ENCODE measurements around the gene TTC28. TPM values are rescaled to one million over a fixed set of nuclear protein-coding genes. Genes with fewer than 3 reads are reported as not detected.

The TTC28 gene
- total RNA-seq, 2 donors from 2014 or later: 4.2 to 5.4 TPM

DNA sequence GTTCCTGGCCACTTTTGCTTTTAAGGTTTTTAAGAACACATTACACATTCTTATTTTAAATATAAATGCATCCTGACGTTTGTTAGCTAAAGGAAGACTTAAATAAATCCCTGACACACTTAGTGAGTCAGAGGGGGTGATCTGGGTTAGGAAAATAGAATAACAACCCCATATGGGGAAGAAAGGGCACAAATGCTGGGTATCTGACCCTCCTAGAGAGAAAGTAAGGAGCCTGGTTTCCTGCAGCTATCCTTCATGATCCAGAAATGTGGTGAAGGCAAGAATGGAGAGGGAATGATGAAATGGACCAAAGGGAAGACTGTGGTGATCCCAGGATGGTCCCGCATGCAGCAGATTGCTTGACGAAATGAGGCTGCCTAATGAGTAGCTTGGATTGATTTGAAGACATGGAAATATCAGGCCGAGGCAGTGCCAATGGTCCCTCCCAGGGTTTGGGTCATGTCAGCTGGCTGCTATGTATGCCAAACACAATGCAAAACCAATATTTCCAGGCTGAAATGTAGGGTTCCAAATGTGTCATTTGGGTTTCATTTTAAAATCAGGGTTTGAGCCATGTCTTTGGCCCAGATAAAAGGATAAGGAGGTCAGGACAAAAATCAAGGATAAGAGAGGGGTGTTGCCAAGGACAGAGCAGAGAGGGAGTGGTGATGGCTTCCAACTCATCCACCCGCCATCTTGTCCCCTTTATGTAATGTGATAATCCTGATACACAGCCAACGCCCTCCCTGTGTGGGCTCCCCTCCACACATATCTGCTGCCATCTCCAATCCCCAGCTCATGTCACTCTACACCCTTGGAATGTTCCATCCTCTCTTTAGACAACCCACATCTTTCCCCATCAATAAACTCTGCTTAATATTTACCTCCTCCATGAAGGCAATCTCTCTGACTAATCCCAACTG is 625.5 kb downstream of the TTC28 start:
- no peaks in the 10 kb centered on the region for H3K9me3 Mint-ChIP-seq
- H3K27me3 Mint-ChIP-seq (ENCODE audit: low read depth): no peaks in the 10 kb centered on the region
- H3K27ac Mint-ChIP-seq: no peak overlapping the region
- H3K36me3 Mint-ChIP-seq (ENCODE audit: insufficient read depth in 2 of 2): no peaks in the 10 kb centered on the region
- no peak overlapping the region for H3K4me3 Mint-ChIP-seq
- no peak for DNase-seq
- H3K4me1 Mint-ChIP-seq (ENCODE audit: low read depth): no peaks in the 10 kb centered on the region
- no peak for ATAC-seq (replicated peaks in 1 of 2)

GRCh38 chr22:28052825-28053269 is 626.8 kb downstream of the TTC28 start:
- ATAC-seq (replicated peaks in 1 of 2) (no peak), DNase-seq (no peak)
- Mint-ChIP-seq H3K27ac (no peak overlapping the region), H3K4me3 (no peak overlapping the region), H3K27me3 (ENCODE audit: low read depth) (no peaks in the 10 kb centered on the region), H3K4me1 (ENCODE audit: low read depth) (no peaks in the 10 kb centered on the region), H3K9me3 (no peaks in the 10 kb centered on the region), H3K36me3 (ENCODE audit: insufficient read depth in 2 of 2) (no peaks in the 10 kb centered on the region)

DNA sequence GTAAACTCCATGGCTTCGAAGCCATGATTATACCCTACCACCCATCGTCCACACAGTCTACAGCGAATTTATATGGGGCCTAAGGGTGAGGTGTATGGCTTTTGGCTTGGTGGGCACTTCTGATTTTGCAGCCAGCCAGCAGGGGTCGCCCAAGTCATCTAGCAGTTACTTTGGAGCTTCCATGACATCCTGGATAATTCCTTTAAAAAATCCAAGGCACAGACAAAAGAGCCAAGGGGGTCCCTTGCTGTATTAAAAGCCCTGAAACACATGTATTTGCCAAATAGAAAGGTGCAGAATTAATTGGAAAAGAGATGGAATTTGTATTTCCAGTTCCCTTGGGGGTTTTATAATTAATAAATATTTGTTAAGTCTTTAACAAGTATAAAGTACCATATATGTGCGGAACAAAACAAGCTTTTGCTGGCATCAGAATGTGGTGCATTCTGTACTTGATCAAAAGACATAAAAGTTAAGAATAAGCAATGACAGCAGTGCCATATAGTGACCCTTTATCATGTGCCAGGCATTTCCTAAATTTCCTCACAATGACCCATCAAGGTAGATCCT is 627.8 kb downstream of the TTC28 start:
- ATAC-seq (replicated peaks in 1 of 2): no peak
- Mint-ChIP-seq H3K9me3 (no peaks in the 10 kb centered on the region), H3K27ac (no peak overlapping the region), H3K27me3 (ENCODE audit: low read depth) (no peaks in the 10 kb centered on the region), H3K36me3 (ENCODE audit: insufficient read depth in 2 of 2) (no peaks in the 10 kb centered on the region), H3K4me1 (ENCODE audit: low read depth) (no peaks in the 10 kb centered on the region), H3K4me3 (no peak overlapping the region)
- peak; percentile 31 to 38 for DNase-seq

DNA sequence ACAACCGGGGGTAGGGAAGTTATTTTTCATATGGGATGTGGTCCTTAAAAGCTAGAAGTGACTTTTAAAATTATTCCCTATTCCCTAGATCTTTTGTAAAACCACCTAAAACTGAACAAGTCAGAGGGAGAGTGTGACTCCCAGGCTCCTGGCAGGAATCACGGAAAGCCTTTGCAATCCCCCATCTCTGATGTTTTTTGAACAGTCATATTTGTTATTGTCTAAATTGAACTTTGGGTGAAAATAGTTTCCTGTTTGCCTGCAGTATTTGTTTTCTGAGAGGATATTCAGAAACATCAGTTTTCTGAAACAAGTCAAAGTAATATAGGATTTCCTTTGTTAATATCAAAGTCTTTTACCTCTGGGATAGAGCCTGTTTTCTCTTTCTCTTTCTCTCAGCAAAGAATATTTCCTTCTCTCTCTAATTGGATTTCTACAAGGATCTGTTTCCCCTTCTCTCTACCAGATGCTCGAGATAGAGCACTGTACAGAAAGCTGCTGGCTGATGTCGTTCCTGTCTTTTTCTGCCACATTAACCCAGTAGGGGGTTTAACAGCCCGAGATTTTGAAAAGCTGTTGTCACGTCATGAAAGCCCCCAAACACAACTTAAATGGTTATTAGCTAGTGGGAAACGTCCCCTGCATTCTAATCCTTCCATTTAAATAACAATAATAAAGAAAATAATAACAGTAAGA is 628.4 kb downstream of the TTC28 start:
- ATAC-seq (replicated peaks in 1 of 2) (no peak), DNase-seq (no peak)
- no peaks in the 10 kb centered on the region for H3K27me3 Mint-ChIP-seq (ENCODE audit: low read depth)
- H3K4me3 Mint-ChIP-seq: no peak overlapping the region
- H3K4me1 Mint-ChIP-seq (ENCODE audit: low read depth): no peaks in the 10 kb centered on the region
- no peaks in the 10 kb centered on the region for H3K36me3 Mint-ChIP-seq (ENCODE audit: insufficient read depth in 2 of 2)
- no peaks in the 10 kb centered on the region for H3K9me3 Mint-ChIP-seq
- H3K27ac Mint-ChIP-seq: no peak overlapping the region

DNA sequence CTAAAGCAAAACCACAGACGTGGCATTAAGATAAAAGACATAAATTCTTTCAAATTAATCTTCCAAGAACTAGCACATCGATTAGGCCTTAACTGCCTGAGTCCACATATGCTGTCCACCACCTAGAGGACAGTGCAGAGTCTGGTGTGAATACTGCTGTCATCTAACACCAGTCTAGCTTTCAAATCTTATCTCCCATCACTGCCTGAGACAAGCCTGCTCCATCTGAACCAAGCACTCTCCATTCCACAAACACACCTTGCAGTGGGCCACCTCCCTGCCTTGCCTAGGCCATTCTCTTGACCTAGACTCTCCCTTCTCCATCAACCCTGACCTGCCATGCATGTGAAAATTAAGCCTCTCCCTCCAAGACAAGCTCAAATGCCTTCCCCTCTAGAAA is 631.1 kb downstream of the TTC28 start:
- DNase-seq (no peak), ATAC-seq (replicated peaks in 1 of 2) (no peak)
- Mint-ChIP-seq H3K9me3 (no peaks in the 10 kb centered on the region), H3K4me3 (no peak overlapping the region), H3K4me1 (ENCODE audit: low read depth) (no peaks in the 10 kb centered on the region), H3K27me3 (ENCODE audit: low read depth) (no peaks in the 10 kb centered on the region), H3K36me3 (ENCODE audit: insufficient read depth in 2 of 2) (no peaks in the 10 kb centered on the region), H3K27ac (no peak overlapping the region)

DNA sequence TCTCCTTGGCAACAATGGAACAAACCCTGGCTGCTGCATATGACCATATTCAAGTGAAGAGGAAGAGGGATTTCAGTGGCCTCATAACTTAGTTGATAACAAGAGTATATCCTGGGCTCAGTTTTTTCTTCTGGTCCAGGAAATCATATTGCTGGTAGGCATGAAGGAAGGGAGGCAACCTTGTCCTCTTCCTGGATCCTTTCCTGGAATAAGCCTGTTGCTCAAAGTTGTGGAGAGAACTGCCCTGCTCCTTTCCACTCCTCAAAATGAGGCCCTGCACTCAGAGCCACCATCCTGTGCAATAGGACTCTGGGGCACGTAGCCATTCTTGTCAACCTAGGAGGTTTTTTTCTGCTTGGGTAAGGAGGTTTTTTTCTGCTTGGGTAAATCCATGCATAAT is 631.9 kb downstream of the TTC28 start:
- Mint-ChIP-seq H3K4me3 (no peak overlapping the region), H3K9me3 (no peaks in the 10 kb centered on the region), H3K36me3 (ENCODE audit: insufficient read depth in 2 of 2) (no peaks in the 10 kb centered on the region), H3K27me3 (ENCODE audit: low read depth) (no peaks in the 10 kb centered on the region), H3K4me1 (ENCODE audit: low read depth) (no peaks in the 10 kb centered on the region), H3K27ac (no peak overlapping the region)
- ATAC-seq (replicated peaks in 1 of 2) (no peak), DNase-seq (no peak)

DNA sequence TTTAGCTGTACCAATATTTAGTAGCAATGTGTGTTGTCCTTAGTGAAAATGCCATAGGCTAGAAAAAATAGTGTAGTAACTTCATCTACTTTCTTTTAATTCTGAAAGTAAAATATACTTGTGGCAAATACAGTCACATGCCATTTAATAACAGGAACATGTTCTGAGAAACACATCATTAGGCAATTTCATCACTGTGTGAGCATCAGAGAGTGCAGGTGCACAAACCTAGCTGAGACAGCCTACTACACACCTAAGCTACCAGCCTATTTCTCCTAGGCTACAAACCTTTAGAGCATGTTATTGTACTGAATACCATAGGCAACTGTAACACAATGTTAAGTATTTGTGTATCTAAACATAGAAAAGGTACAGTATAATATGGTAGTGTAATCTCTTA is 633.5 kb downstream of the TTC28 start:
- no peak for DNase-seq
- no peak overlapping the region for H3K4me3 Mint-ChIP-seq
- no peak overlapping the region for H3K27ac Mint-ChIP-seq
- no peaks in the 10 kb centered on the region for H3K4me1 Mint-ChIP-seq (ENCODE audit: low read depth)
- no peaks in the 10 kb centered on the region for H3K27me3 Mint-ChIP-seq (ENCODE audit: low read depth)
- H3K9me3 Mint-ChIP-seq: no peaks in the 10 kb centered on the region
- no peak for ATAC-seq (replicated peaks in 1 of 2)
- H3K36me3 Mint-ChIP-seq (ENCODE audit: insufficient read depth in 2 of 2): no peaks in the 10 kb centered on the region

DNA sequence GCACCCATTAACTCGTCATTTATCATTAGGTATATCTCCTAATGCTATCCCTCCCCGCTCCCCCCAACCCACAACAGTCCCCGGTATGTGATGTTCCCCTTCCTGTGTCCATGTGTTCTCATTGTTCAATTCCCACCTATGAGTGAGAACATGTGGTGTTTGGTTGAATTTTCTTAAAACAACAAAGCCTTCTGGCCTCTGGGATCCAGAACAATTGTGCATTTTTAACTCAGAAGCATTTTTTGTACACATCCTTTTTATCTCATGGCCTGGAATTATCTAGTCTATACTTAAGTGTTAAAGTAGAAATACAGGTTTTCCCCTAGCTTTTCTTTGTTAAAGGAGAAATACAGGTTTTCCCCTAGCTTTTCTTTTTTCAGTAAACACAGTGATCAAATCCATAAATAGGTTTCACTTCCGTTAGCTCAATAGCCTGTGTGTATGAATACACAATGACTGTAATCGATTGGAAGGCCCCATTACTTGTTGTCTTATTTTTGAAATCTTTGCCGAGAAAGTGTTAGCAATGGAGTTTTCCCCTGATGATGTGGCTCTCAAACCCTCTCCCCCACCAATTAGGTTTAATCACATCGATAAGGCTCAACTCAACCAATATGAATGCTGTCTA is 635.0 kb downstream of the TTC28 start:
- H3K4me1 Mint-ChIP-seq (ENCODE audit: low read depth): no peaks in the 10 kb centered on the region
- H3K27ac Mint-ChIP-seq: no peak overlapping the region
- H3K9me3 Mint-ChIP-seq: no peaks in the 10 kb centered on the region
- H3K27me3 Mint-ChIP-seq (ENCODE audit: low read depth): no peaks in the 10 kb centered on the region
- no peak overlapping the region for H3K4me3 Mint-ChIP-seq
- ATAC-seq (replicated peaks in 1 of 2) (no peak), DNase-seq (no peak)
- no peaks in the 10 kb centered on the region for H3K36me3 Mint-ChIP-seq (ENCODE audit: insufficient read depth in 2 of 2)

GRCh38 chr22:28043266-28043665 is 636.4 kb downstream of the TTC28 start:
- Mint-ChIP-seq H3K27ac (no peak overlapping the region), H3K4me3 (no peak overlapping the region), H3K36me3 (ENCODE audit: insufficient read depth in 2 of 2) (no peaks in the 10 kb centered on the region), H3K4me1 (ENCODE audit: low read depth) (no peaks in the 10 kb centered on the region), H3K9me3 (no peaks in the 10 kb centered on the region), H3K27me3 (ENCODE audit: low read depth) (no peaks in the 10 kb centered on the region)
- ATAC-seq (replicated peaks in 1 of 2) (no peak), DNase-seq (no peak)

DNA sequence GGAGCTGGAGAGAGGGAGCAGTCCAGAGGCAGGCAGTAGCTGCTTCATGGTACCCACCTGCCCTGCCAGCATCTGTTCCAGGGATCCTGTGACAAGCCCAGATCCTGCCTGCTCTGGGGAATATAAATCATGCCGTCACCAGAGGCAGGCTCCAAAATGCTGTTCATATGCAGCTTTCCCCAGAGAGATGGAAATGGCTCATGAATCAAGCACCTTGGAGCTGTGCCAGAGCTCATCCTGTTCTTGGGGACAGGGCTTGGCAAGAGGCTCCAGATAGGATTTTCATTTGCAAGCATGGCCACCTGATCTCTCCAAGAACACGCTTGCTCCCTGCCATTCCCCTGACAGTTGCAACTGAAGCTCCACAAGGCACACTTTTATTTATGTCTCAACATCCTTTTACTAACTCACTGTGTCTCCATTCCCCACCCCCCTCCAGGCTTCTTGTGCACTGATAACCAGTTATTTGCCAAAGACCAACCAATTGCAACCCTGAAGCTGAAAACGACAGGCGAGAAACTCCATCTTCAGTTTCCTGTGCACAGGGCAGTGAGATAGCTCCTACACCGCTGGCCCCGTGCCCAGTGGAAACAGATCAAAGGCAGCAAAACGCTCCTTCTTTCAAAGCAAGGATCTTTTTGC is 644.8 kb downstream of the TTC28 start:
- Mint-ChIP-seq H3K4me3 (no peak overlapping the region), H3K9me3 (no peaks in the 10 kb centered on the region), H3K4me1 (ENCODE audit: low read depth) (peaks cover 8% of the 10 kb centered on the region), H3K27me3 (ENCODE audit: low read depth) (no peaks in the 10 kb centered on the region), H3K36me3 (ENCODE audit: insufficient read depth in 2 of 2) (no peaks in the 10 kb centered on the region), H3K27ac (no peak overlapping the region)
- no peak for ATAC-seq (replicated peaks in 1 of 2)
- no peak for DNase-seq

DNA sequence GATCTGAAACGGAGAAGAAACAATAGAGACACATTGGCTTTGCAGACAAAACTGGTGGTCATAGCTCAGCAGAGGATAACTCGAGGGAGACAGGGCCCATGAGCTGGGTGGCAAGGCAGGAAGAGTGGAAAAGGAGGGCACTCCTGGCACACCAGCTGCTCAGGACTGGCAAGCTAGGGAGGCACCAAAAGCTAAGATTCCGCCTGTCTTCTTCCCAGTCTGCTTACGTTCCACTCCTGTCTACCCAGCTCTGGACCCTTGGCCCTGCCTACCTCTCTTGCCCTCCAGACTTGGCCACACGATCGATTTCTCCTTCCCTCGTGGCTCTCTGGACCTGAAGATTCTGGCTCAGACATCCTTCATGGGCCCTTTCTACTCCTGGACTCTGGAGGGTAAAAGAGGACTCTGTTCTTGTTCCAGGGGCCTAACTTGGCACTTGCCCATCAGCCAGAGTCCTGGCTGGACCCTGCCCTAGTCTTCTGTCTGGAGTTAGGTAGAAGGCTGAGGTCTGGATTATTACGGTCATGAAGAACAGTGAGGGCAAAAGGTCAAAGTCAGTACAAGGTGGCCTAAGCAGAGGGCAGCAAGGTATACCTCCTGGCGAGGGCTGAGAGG is 645.4 kb downstream of the TTC28 start:
- Mint-ChIP-seq H3K4me1 (ENCODE audit: low read depth) (peaks cover 8% of the 10 kb centered on the region), H3K9me3 (no peaks in the 10 kb centered on the region), H3K27ac (no peak overlapping the region), H3K36me3 (ENCODE audit: insufficient read depth in 2 of 2) (no peaks in the 10 kb centered on the region), H3K4me3 (no peak overlapping the region), H3K27me3 (ENCODE audit: low read depth) (no peaks in the 10 kb centered on the region)
- no peak for DNase-seq
- no peak for ATAC-seq (replicated peaks in 1 of 2)

DNA sequence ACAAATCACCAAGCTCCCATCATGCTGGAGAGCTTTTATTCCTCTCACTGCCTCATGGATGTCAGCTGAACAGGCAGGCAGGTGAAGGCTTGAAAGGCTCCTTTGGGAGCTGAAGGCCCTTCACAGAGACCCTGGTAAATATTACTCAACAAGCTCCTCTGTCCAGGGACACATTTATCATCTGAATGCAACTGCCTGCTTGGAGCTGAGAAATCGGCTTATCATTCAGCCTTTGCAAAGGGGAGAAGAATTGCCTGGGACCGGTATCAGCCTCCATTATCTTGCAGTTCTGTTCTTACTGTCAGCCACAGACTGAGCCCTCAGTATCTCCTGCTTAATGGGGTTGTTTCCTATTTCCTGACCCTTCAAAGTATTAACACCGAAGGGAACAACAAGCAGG is 646.8 kb downstream of the TTC28 start:
- H3K4me1 Mint-ChIP-seq (ENCODE audit: low read depth): peaks cover 8% of the 10 kb centered on the region
- no peaks in the 10 kb centered on the region for H3K9me3 Mint-ChIP-seq
- DNase-seq (no peak), ATAC-seq (replicated peaks in 1 of 2) (no peak)
- H3K4me3 Mint-ChIP-seq: no peak overlapping the region
- no peak overlapping the region for H3K27ac Mint-ChIP-seq
- H3K27me3 Mint-ChIP-seq (ENCODE audit: low read depth): no peaks in the 10 kb centered on the region
- H3K36me3 Mint-ChIP-seq (ENCODE audit: insufficient read depth in 2 of 2): no peaks in the 10 kb centered on the region

Data from activated T-cell treated with anti-CD3 and anti-CD28 coated beads, Interleukin-2, amount 50 U/mL, for 72 hours (primary cell).